ENCODE measurements around the gene FBXO45.
"Not testable (repeated sequence)": the region's sequence is repeated elsewhere in the genome, so short reads cannot be mapped to it uniquely, and the experiment has no call there.

The FBXO45 gene, protein sequence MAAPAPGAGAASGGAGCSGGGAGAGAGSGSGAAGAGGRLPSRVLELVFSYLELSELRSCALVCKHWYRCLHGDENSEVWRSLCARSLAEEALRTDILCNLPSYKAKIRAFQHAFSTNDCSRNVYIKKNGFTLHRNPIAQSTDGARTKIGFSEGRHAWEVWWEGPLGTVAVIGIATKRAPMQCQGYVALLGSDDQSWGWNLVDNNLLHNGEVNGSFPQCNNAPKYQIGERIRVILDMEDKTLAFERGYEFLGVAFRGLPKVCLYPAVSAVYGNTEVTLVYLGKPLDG

DNA sequence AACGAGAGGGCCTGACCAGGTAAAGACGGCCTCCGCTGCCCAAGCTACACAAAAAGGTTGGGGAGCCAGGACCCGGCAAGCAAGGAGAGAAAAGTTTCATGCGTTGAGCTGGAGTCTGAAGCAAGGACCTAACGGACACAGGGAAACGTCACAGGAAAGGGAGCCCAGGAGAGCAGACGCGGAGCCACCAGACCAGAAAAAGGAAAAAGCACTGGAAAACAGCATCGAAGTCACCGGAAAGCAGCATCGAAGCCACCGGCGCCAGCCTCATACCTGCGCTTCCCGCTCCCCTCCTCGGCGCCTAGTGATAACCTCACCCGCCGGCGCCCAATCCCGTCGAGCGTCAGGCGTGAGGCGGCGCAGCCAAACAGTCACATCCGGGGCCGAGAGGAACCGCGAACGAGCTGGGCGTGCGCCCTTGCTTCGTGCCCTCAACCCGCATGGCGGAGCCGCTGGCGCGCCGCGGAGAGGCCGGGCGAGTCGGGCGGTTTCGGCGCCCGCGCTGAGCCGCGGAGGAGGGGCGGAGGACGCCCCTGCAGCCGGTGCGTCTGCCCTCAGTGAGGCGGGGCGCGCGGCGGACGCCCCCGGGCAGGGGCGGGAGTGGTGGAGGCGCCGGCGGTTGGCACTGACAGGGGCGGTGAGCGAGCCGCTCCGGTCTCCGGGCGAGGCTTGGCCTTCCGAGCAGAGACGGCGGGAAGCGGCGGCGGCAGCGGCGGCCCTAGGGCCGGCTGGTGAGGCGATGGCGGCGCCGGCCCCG lies at the start of gene FBXO45, which contains the start of gene WDR53:
Gene FBXO45 (plus strand): TSS at position 415 of the 757 bp plus-strand sequence. CDS start 325 bp downstream, at position 740.
Gene WDR53 (minus strand): TSS at position 309 of the 757 bp plus-strand sequence. CDS start 7,079 bp downstream, outside the sequence.
- peak; percentile 84 for DNase-seq (ENCODE audit: low read depth)
- TF ChIP-seq, protein P1, sequence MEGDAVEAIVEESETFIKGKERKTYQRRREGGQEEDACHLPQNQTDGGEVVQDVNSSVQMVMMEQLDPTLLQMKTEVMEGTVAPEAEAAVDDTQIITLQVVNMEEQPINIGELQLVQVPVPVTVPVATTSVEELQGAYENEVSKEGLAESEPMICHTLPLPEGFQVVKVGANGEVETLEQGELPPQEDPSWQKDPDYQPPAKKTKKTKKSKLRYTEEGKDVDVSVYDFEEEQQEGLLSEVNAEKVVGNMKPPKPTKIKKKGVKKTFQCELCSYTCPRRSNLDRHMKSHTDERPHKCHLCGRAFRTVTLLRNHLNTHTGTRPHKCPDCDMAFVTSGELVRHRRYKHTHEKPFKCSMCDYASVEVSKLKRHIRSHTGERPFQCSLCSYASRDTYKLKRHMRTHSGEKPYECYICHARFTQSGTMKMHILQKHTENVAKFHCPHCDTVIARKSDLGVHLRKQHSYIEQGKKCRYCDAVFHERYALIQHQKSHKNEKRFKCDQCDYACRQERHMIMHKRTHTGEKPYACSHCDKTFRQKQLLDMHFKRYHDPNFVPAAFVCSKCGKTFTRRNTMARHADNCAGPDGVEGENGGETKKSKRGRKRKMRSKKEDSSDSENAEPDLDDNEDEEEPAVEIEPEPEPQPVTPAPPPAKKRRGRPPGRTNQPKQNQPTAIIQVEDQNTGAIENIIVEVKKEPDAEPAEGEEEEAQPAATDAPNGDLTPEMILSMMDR (conservative IDR thresholded peaks at IDR 0.05; ENCODE audit: low read depth, low read length): no peak
- H3K4me3 ChIP-seq (ENCODE audit: low read length): peak within 1 kb of the TSS; percentile 100

DNA sequence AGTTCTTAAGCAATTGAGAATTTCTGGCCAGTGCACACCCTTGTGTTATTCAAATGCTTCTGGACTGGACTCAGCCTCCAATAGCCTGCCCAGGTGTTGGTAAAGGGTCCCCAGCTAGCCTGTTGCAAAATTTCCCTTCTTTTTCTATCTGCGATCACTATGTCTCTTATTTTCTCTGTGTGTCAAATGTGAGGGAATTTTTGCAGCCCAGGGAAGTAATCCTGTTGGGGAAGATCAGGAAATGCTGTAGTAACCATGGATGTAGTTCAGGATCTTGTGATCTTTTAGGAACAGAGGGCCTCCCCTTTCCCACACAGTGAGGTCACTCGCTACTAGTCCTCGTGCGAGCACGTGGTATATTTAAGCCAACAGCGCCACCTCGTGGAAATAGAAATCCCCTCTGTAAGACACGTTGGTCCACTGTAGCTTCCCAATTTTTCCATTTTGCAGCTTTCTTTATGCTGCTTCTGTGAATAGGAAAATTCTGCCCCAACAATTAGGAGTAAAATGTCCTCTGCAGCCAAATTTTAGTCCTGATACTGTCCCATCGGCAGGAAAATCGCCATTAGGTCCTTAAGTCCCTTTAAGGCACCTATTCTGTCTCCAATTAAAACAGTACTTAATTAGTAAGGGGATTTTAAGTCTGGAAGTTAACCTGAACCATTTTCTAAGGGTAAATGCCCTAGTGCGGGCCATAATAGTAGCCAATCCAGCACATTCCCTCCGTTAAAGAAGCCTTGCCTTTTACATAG lies 49.3 kb upstream of the FBXO45 start:
- H3K4me3 ChIP-seq (ENCODE audit: low read length): no peak overlapping the region
- TF ChIP-seq, protein P1 (conservative IDR thresholded peaks at IDR 0.05; ENCODE audit: low read depth, low read length): peak; percentile 31
- no peak for DNase-seq (ENCODE audit: low read depth)

DNA sequence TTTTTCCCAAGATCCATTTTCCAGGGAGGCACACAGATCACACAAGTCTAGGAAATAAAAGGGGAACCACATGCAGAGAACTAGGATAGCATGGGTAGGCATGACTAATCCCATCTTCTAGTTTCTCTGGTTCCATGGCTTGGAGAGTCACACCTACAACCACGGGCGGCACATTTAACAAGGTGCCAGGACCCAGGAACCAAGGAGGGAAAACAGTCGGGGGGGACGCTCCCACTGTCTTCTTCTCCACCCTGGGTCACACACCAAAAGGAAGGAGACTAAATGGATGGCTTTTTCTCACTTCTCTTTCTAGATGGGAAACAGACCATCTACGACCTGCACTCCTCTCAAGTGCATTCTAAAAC lies 48.8 kb upstream of the FBXO45 start:
- no peak for DNase-seq (ENCODE audit: low read depth)
- no peak overlapping the region for H3K4me3 ChIP-seq (ENCODE audit: low read length)
- TF ChIP-seq, protein P1 (conservative IDR thresholded peaks at IDR 0.05; ENCODE audit: low read depth, low read length): no peak

DNA sequence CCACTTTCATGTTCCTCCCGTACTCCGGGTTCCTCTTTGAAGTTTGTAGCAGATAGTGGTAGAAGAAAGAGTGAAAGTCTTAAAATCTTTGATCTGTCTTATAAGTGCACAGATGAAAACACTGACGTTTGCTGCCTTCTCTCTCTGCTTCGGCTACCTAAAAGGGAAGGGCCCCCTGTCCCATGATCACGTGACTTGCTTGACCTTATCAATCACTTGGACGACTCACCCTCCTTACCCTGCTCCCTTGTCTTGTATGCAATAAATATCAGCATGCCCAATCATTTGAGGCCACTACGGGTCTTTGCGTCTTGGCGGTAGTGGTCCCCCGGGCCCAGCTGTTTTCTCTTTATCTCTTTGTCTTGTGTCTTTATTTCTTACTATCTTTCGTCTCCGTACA lies 47.2 kb upstream of the FBXO45 start:
- not testable (repeated sequence) for H3K4me3 ChIP-seq (ENCODE audit: low read length); DNase-seq (ENCODE audit: low read depth)

DNA sequence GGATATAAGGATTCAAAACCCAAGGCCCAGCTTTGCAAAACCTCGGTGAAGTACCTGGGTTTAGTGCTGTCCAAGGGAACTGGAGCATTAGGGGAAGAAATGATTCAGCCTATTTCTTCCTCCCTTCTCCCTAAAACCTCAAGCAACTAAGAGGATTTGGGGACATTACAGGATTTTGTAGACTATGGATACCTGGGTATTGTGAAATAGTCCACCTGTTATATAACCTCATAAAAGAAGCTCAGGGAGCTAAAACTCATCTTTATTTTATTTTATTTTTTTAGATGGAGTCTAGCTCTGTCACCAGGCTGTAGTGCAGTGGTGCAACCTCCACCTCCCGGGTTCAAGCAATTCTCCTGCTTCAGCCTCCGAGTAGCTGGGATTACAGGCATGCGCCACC lies 44.6 kb upstream of the FBXO45 start:
- TF ChIP-seq, protein P1 (conservative IDR thresholded peaks at IDR 0.05; ENCODE audit: low read depth, low read length): no peak
- no peak overlapping the region for H3K4me3 ChIP-seq (ENCODE audit: low read length)
- no peak for DNase-seq (ENCODE audit: low read depth)

DNA sequence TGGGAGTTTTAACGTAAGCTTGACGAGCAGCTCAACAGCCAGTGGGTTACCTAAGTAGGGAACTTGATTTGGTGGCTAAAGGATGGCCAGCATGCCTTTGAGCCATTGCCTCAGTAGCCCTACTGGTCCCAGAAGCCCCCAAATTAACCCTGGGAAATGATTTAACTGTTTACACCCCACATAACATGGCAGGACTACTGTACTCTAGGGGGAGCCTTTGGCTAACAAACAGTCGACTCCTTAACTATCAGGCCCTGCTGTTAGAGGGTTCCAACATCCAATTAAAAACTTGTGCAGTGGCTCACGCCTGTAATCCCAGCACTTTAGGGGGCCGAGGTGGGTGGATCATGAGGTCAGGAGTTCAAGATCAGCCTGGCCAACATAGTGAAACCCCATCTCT lies 43.9 kb upstream of the FBXO45 start:
- DNase-seq (ENCODE audit: low read depth): no peak
- no peak overlapping the region for H3K4me3 ChIP-seq (ENCODE audit: low read length)
- TF ChIP-seq, protein P1 (conservative IDR thresholded peaks at IDR 0.05; ENCODE audit: low read depth, low read length): peak; percentile 7

DNA sequence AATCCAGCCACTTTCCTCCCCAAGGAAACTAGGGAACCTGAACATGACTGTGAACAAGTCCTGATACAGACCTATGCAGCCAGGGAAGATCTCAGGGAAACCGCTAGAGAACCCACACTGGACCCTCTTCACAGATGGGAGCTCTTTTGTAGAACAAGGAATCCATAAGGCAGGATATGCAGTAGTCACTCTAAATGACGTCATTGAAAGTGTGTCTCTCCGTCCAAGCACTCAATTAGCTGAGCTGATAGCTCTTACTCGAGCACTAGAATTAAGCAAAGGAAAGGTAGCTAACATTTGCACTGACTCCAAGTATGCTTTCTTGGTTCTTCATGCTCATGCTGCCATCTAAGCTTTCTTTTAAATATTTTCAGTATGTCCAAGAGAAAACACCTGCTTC lies 43.3 kb upstream of the FBXO45 start:
- no peak overlapping the region for H3K4me3 ChIP-seq (ENCODE audit: low read length)
- DNase-seq (ENCODE audit: low read depth): no peak
- TF ChIP-seq, protein P1 (conservative IDR thresholded peaks at IDR 0.05; ENCODE audit: low read depth, low read length): no peak
